Heart right ventricle (tissue), 16 donors: Measurements from ENCODE around the gene LLGL1. TPM values are rescaled to one million over a fixed set of nuclear protein-coding genes. Genes with fewer than 3 reads are reported as not detected.
A peak's percentile ranks its signal among the peaks of the same experiment; 100 is the strongest.

Experiments
- ATAC-seq, 8 donors: fragments of 200-7000 bp; cut with Tn5 transposase; one replicate each; pipeline ENCODE4 v1.9.1; 2020; ENCODE audit warnings: mild to moderate bottlenecking in 8 of 8, moderate library complexity in 8 of 8, moderate number of reproducible peaks in 1 of 8
- DNase-seq, 2 donors: peaks; one replicate each; pipeline ENCODE4 v3.0.0-alpha.2; 2020
- H3K27ac ChIP-seq, 10 donors: fragments of 200-600 bp; sonication (generic) in 2 of 10; one replicate each; pipeline versions ENCODE4 v1.5.0 to v1.8.0; 2020 to 2022; ENCODE audit warnings: mild to moderate bottlenecking in 3 of 10
- H3K27me3 ChIP-seq, 7 donors: fragments of 200-600 bp; one replicate each; pipeline ENCODE4 v1.8.0; 2021 to 2022; ENCODE audit warnings: mild to moderate bottlenecking in 2 of 7
- H3K36me3 ChIP-seq, 9 donors: fragments of 200-600 bp; sonication (generic) in 1 of 9; one replicate each; pipeline versions ENCODE4 v1.5.0 to v1.8.0; 2020 to 2022; ENCODE audit warnings: mild to moderate bottlenecking in 2 of 9
- H3K4me1 ChIP-seq, 9 donors: fragments of 200-600 bp; sonication (generic) in 1 of 9; one replicate each; pipeline versions ENCODE4 v1.5.0 to v1.8.0; 2020 to 2022; ENCODE audit warnings: mild to moderate bottlenecking in 4 of 9
- H3K4me3 ChIP-seq, 10 donors: fragments of 200-600 bp; sonication (generic) in 2 of 10; one replicate each; pipeline versions ENCODE4 v1.5.0 to v1.8.0; 2020 to 2022; ENCODE audit warnings: mild to moderate bottlenecking in 7 of 10, moderate library complexity in 2 of 10
- H3K9me3 ChIP-seq, 11 donors: fragments of 200-600 bp in 10 of 11; sonication (generic) in 2 of 11; one replicate each; pipeline versions ENCODE4 v1.5.0 to v1.8.0; 2013 to 2022; ENCODE audit warnings: mild to moderate bottlenecking in 2 of 11, control low read depth in 1 of 11, moderate library complexity in 1 of 11
- WGBS, 2 donors: extraction: QIAGEN DNeasy Blood & Tissue Kit; methylation state at CpG; one replicate each; pipeline ENCODE4 v1.1.7; 2013; ENCODE audit warnings: inconsistent platforms in 1 of 2; 5-methylcytosine and 5-hydroxymethylcytosine counted together
- intact Hi-C, 10 donors: fragments of 100-400 bp; cut with DNase I; formaldehyde crosslinking; loops; one replicate each; pipeline versions ENCODE4 v1.11.1 to v1.14.2; 2022
- polyA plus RNA-seq, 2 donors: library from polyadenylated mRNA; stranded (reverse); fragments of 200-250 nt; gene quantifications; one replicate each; pipeline ENCODE4 v1.2.3, GENCODE V29; 2013
- total RNA-seq, 10 donors: library from RNA; stranded (reverse); fragmentation: NEBNext Ultra II Directional in 3 of 10; extraction: Animal tissue kit (Norgen Biotek cat#: 25700) in 3 of 10; gene quantifications; one replicate each; pipeline versions ENCODE4 v1.2.1 to v1.2.4, GENCODE V29; 2021 to 2023
- TF ChIP-seq, protein P1 (sequence below), 9 donors: fragments of 200-600 bp; sonication (generic) in 2 of 9; IDR thresholded peaks; one replicate each; pipeline versions ENCODE4 v1.5.0 to v1.8.0; 2021 to 2022; ENCODE audit warnings: antibody characterized with exemption in 9 of 9, mild to moderate bottlenecking in 5 of 9, moderate library complexity in 1 of 9
- donor health status: Arrhythmogenic right ventricular cardiomyopathy.
- donor health status: ischemic (EF 13 %, LVEDD 7.1; RV severe dilation, severe dysfunction).
- donor health status: healthy with polysubstance abuse.
- donor health status: DM: no; HTN: yes; CAD: no.
- donor health status: DM: no; HTN: no; CAD: no.
- donor health status: ischemic (EF 25% LVEDD 6.9; RV normal size, moderate dysfunction).
- donor health status: ischemic (EF 25% LVEDD 5.7; RV mildly dilated, moderate dysfunction).
- donor health status: healthy.
- donor health status: DM: yes; HTN: yes; CAD: no.
- donor health status: Ischemic cardiomyopathy.
- donor health status: ischemic (EF 35%, LVEDD 5.7; RV mildly dilated, moderate dysfunction).
- donor health status: nonischemic (EF 11% LVEDD 7.7; RV severe dilation, severe dysfunction).
- donor health status: DM: yes; HTN: yes; CAD: no.
- donor health status: PGD.
- donor health status: ischemic (EF 29% LVEDD 5.4; RV normal size, mild dysfunction).
- donor health status: nonischemic (EF 23%, LVEDD 6.1; RV moderate dilation, normal function).

LLGL1 gene
- total and polyA plus RNA-seq, 12 donors, result 5.8 to 12.4 (median 8.6) TPM

DNA sequence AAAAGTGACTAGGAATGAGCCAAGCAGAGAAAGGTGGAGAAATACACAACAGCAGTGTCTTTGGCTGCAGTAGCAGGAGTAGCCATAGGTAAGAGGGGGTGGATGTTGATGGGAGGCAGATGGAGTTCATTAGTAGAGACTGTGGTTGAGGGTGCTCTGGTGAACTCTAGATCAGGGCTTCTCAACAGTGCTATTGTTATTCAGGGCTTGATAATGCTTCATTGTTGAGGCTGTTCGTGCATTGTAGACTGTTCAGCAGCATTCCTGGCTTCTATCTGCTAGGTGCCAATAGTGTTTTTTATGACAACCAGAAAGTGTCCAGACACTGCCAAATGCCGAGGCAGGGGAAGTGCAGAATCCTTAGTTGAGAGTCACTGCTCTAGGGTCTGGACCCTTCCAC is 38.2 kb upstream of the LLGL1 start:
- 4 to 12% methylated on average over 2 of the region's 2 CpGs for WGBS, 2 donors
- no peaks in the 10 kb centered on the region for H3K27me3 ChIP-seq
- TF ChIP-seq, protein P1, sequence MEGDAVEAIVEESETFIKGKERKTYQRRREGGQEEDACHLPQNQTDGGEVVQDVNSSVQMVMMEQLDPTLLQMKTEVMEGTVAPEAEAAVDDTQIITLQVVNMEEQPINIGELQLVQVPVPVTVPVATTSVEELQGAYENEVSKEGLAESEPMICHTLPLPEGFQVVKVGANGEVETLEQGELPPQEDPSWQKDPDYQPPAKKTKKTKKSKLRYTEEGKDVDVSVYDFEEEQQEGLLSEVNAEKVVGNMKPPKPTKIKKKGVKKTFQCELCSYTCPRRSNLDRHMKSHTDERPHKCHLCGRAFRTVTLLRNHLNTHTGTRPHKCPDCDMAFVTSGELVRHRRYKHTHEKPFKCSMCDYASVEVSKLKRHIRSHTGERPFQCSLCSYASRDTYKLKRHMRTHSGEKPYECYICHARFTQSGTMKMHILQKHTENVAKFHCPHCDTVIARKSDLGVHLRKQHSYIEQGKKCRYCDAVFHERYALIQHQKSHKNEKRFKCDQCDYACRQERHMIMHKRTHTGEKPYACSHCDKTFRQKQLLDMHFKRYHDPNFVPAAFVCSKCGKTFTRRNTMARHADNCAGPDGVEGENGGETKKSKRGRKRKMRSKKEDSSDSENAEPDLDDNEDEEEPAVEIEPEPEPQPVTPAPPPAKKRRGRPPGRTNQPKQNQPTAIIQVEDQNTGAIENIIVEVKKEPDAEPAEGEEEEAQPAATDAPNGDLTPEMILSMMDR (IDR thresholded peaks at IDR 0.05), result no peak
- intact Hi-C loops, result loop anchor here in 1 of 10 donors (5.0 kb wide), 1 partner anchor 45 kb away; no protein-coding TSS in a partner anchor
- ATAC-seq (no peak), DNase-seq (no peak)
- peak overlapping the region in 9 of 10 donors; percentile 4 to 100 (median 97) for H3K27ac ChIP-seq
- peaks cover 37 to 84% (median 80%) of the 10 kb centered on the region in 9 donors for H3K4me1 ChIP-seq
- H3K36me3 ChIP-seq, result peaks cover 0 to 42% (median 3%) of the 10 kb centered on the region in 9 donors
- H3K4me3 ChIP-seq, result peak overlapping the region in 9 of 10 donors; percentile 67 to 99 (median 86)
- H3K9me3 ChIP-seq, result no peaks in the 10 kb centered on the region

DNA sequence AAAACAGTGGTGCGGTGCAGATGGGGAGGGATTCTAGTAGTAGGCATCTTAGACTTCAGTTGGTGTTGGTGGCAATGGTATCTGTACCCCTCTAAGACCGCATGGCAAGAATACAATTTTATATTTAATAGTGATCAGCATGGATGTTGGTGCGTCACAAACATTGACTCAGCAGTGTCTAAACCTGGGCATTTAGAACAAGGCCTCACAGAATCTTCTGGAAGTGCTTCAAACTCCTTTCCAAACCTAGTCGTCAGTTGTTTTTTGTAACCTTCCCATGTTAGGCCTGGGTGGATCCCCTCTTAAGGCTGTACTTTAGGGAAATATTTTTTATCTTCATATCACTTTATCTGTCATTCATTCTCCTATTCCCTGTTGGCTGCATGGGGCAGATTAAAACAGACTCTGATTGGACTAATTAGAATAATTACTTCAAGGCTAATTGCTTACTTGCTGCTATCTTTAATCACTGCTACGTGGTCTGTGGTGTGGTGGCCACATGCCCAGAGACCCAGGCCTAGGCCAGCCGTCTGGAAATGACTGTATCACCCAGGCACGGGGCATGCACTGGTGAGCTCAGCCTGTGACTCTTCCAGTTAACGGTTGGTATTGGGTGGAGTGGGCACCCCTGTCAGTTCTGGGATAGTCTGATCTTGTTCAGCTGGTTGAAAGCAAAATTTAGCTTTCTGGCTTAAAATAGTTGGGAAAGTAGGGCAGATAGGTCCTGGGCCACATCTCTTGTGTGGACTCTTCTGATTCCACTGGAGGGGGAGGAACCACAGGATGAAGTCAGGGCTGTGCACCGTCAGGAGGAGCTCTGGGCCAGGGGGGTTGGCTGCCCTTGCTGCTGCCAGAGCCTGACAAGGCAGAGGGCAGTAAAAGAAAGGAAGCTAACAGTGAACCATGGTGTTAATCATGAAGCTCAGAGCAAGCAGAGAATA is 37.3 kb upstream of the LLGL1 start:
- Histone ChIP-seq H3K9me3 (no peaks in the 10 kb centered on the region), H3K36me3 (peaks cover 0 to 50% (median 6%) of the 10 kb centered on the region in 9 donors), H3K4me1 (peaks cover 37 to 87% (median 80%) of the 10 kb centered on the region in 9 donors), H3K27me3 (no peaks in the 10 kb centered on the region), H3K27ac (peak overlapping the region in 9 of 10 donors; percentile 4 to 100 (median 97)), H3K4me3 (peak overlapping the region in 9 of 10 donors; percentile 2 to 99 (median 86))
- ATAC-seq (peak in 4 of 8 donors; percentile 6 to 45 (median 24)), DNase-seq (peak; percentile 30)
- intact Hi-C loops, result loop anchor here in 1 of 10 donors (5.0 kb wide), 1 partner anchor 46 kb away; no protein-coding TSS in a partner anchor
- 29 to 30% methylated on average over 9 of the region's 9 CpGs for WGBS, 2 donors
- TF ChIP-seq, protein P1 (IDR thresholded peaks at IDR 0.05), result peak in 2 of 9 donors; percentile 8 to 16

DNA sequence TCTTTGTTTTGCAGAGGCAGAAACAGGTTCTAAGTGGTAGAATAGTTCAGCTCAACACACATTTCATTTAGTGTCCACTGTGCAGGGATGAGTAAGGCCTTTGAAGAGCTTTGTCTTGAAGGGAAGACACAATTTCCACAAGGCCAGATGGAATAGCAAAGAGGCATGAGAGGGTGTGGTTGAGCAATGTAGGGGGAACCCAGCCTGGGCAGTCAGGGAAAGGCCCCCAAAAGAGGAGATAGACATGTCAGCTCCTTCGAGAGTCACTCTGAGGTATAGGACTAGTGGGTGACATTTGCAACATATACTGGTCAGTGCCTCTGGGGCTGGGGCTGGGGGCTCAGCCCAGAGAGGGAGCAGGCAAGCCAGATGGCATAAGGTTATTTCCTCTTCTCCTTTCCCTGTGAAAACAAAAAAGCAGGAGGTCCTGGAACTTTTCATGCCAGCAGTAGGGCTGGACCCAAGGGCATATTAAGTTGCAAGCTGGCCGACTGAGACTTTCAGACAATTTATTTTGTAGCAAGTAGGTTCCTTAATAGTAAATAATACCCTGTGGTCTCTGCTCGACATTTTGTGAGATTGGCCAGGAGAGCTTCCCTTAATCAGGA is 34.7 kb upstream of the LLGL1 start:
- intact Hi-C loops, result no loop called here
- 20 to 36% methylated on average over 3 of the region's 3 CpGs for WGBS, 2 donors
- TF ChIP-seq, protein P1 (IDR thresholded peaks at IDR 0.05), result no peak
- Histone ChIP-seq H3K27me3 (no peaks in the 10 kb centered on the region), H3K9me3 (no peaks in the 10 kb centered on the region), H3K27ac (peak overlapping the region in 9 of 10 donors; percentile 18 to 99 (median 56)), H3K36me3 (peaks cover 0 to 68% (median 14%) of the 10 kb centered on the region in 9 donors), H3K4me1 (peaks cover 34 to 100% (median 90%) of the 10 kb centered on the region in 9 donors), H3K4me3 (no peak overlapping the region)
- ATAC-seq (peak in 1 of 8 donors; percentile 6), DNase-seq (no peak)

DNA sequence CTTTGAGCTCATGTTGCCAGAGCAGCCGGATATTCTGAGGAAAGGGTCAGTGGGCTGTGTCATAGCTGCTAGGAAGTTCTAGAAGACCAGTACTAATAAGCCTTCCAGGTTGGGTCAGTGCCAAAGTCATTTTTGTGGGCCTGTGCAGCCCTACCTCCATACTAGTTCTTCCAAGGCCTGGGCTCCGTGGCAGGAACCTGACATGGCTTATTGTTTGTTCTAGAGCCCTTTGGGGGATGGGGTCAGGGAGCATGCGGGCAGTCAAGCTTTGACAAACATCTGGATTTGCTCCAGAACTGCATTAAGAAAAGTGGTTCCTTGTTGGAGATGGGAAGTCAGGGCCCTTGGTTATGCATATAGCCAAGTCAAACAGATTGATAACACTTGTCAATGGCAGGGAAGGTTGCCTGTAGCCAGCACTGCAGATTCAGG is 34.2 kb upstream of the LLGL1 start:
- no peaks in the 10 kb centered on the region for H3K9me3 ChIP-seq
- peak in 7 of 8 donors; percentile 25 to 72 (median 54) for ATAC-seq
- H3K27me3 ChIP-seq, result no peaks in the 10 kb centered on the region
- intact Hi-C loops, result no loop called here
- H3K4me3 ChIP-seq, result peak overlapping the region in 1 of 10 donors; percentile 9
- H3K36me3 ChIP-seq, result peaks cover 0 to 70% (median 14%) of the 10 kb centered on the region in 9 donors
- peaks cover 31 to 99% (median 85%) of the 10 kb centered on the region in 9 donors for H3K4me1 ChIP-seq
- peak overlapping the region in 9 of 10 donors; percentile 18 to 99 (median 56) for H3K27ac ChIP-seq
- peak in 1 of 2 donors; percentile 72 for DNase-seq
- TF ChIP-seq, protein P1 (IDR thresholded peaks at IDR 0.05), result no peak
- WGBS, 2 donors, result 13 to 16% methylated on average over 3 of the region's 3 CpGs
